ENCODE results near the gene FOXF1.
A peak's percentile ranks its signal among the peaks of the same experiment; 100 is the strongest.

FOXF1 gene

DNA sequence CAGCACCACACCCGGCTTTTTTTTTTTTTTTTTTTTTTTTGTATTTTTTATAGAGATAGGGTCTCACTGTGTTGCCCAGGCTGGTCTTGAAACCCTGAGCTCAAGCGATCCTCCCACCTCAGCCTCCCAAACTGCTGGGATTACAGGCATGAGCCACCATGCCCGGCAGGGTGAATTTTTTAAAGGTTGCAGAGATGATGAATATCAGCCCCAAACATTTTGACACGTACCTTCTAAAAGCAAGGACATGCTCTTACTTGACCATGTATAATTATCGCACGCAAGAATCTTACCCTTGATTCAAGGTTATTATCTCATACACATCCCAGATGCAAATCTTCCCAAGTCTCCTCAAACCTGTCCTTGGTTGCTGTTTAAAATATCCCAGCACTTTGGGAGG, 52.0 kb downstream of the FOXF1 start:
- no peak for DNase-seq

DNA sequence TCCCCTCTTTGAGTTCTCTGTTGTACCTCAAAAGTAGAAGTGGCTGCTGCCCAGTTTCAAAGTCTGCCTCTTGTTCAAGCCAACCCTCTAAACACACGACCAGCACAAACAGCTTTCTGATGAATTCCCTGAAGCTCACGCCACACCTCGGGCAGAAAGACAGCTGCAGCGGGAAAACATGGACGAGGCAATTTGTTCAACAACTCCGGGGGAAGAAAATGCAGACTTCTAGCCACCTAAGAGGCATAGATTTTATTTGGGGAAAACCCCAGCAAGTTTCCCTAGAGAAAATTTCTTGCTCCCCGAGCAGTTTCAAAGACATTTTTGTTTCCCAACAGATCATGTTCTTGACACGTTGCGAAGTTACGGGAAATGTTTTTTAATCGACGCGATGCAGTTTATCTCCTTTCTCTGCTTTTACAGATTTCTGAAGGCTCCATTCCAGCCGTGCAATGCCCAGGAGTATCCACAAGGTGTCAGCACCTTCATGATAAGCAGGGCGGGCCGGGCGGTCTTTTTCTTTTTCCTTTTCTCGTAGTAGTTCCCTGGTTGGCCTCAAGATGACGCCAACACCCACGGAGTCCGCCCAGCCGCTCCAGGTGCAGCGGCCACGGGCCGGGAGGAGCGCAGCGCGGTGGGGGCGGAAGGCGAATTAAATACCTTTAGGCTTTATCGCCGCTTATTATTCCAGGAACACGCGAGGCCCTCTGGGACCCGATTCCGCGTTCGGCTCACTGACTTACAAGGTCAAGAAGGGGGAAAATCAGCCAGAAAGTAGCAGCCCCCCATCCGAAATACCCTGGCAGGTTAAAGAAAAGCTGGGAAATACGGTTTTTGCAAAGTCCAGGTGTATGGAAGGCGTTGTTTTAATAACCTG, 53.4 kb downstream of the FOXF1 start:
- peak; percentile 89 for DNase-seq

All from kidney glomerular epithelial cell (primary cell).